ENCODE results near the gene WDTC1. TPM values are rescaled to one million over a fixed set of nuclear protein-coding genes. Genes with fewer than 3 reads are reported as not detected.
A peak's percentile ranks its signal among the peaks of the same experiment; 100 is the strongest.

The WDTC1 gene
- total and polyA plus RNA-seq, 7 donors: 10.8 to 66.1 (median 55.6) TPM

GRCh38 chr1:27322569-27323240 is 88.3 kb downstream of the WDTC1 start:
- Histone ChIP-seq H3K9me3 (no peaks in the 10 kb centered on the region), H3K27me3 (ENCODE audit: insufficient read depth in 3 of 3, low read length in 2 of 3) (peaks cover 0 to 16% (median 0%) of the 10 kb centered on the region in 3 donors), H3K36me3 (ENCODE audit: insufficient read depth in 1 of 2, low read depth in 1 of 2) (peaks cover 2 to 26% of the 10 kb centered on the region in 2 donors), H3K4me1 (peaks cover 33% of the 10 kb centered on the region), H3K27ac (peak overlapping the region; percentile 93), H3K4me3 (peak overlapping the region; percentile 99)
- ATAC-seq (peak in 1 of 4 donors; percentile 0), DNase-seq (no peak)
- intact Hi-C loops (cut with DNase I): loop anchor here in 1 of 2 donors (5.0 kb wide), 1 partner anchor 35 kb away; no protein-coding TSS in a partner anchor
- 12% methylated on average over 10 of the region's 10 CpGs for WGBS, 3 donors
- TF ChIP-seq CTCF (IDR thresholded peaks at IDR 0.05): no peak

- no peak for TF ChIP-seq CTCF (IDR thresholded peaks at IDR 0.05)
- ATAC-seq (no peak), DNase-seq (no peak)
- Histone ChIP-seq H3K27me3 (ENCODE audit: insufficient read depth in 3 of 3, low read length in 2 of 3) (no peaks in the 10 kb centered on the region), H3K4me1 (peaks cover 38% of the 10 kb centered on the region), H3K4me3 (no peak overlapping the region), H3K36me3 (ENCODE audit: insufficient read depth in 1 of 2, low read depth in 1 of 2) (peaks cover 2 to 31% of the 10 kb centered on the region in 2 donors), H3K9me3 (no peaks in the 10 kb centered on the region), H3K27ac (no peak overlapping the region)
- whole genome bisulfite sequencing, 3 donors: 85 to 88% (median 85%) methylated on average over 15 of the region's 15 CpGs
- intact Hi-C loops (cut with DNase I): loop anchor here in 1 of 2 donors (5.0 kb wide), 1 partner anchor 37 kb away; no protein-coding TSS in a partner anchor
Observed at GRCh38 chr1:27325286-27325685, 90.9 kb downstream of the WDTC1 start.

GRCh38 chr1:27327964-27328363 is 93.5 kb downstream of the WDTC1 start:
- no peak overlapping the region for H3K27ac ChIP-seq
- H3K27me3 ChIP-seq (ENCODE audit: insufficient read depth in 3 of 3, low read length in 2 of 3): no peaks in the 10 kb centered on the region
- no peak for DNase-seq
- intact Hi-C loops (cut with DNase I): loop anchor here in 1 of 2 donors (5.0 kb wide), 1 partner anchor 34 kb away; no protein-coding TSS in a partner anchor
- no peak overlapping the region for H3K4me3 ChIP-seq
- WGBS, 3 donors: 79 to 88% (median 85%) methylated on average over 5 of the region's 5 CpGs
- peaks cover 33% of the 10 kb centered on the region for H3K4me1 ChIP-seq
- peaks cover 2 to 56% of the 10 kb centered on the region in 2 donors for H3K36me3 ChIP-seq (ENCODE audit: insufficient read depth in 1 of 2, low read depth in 1 of 2)
- TF ChIP-seq CTCF (IDR thresholded peaks at IDR 0.05): no peak
- ATAC-seq: no peak
- no peaks in the 10 kb centered on the region for H3K9me3 ChIP-seq

GRCh38 chr1:27330786-27331185 is 96.4 kb downstream of the WDTC1 start:
- ATAC-seq (no peak), DNase-seq (no peak)
- peaks cover 0 to 69% of the 10 kb centered on the region in 2 donors for H3K36me3 ChIP-seq (ENCODE audit: insufficient read depth in 1 of 2, low read depth in 1 of 2)
- H3K27me3 ChIP-seq (ENCODE audit: insufficient read depth in 3 of 3, low read length in 2 of 3): no peaks in the 10 kb centered on the region
- 79 to 84% (median 81%) methylated on average over 8 of the region's 8 CpGs for WGBS, 3 donors
- peaks cover 22% of the 10 kb centered on the region for H3K4me1 ChIP-seq
- H3K4me3 ChIP-seq: no peak overlapping the region
- H3K9me3 ChIP-seq: no peaks in the 10 kb centered on the region
- intact Hi-C loops (cut with DNase I): no loop called here
- no peak for TF ChIP-seq CTCF (IDR thresholded peaks at IDR 0.05)
- H3K27ac ChIP-seq: no peak overlapping the region

All from psoas muscle (tissue), 8 donors.